Measurements from ENCODE around the gene TRAPPC2L. TPM values are rescaled to one million over a fixed set of nuclear protein-coding genes. Genes with fewer than 3 reads are reported as not detected.

TRAPPC2L gene
- total RNA-seq, 2 donors from 2014 or later: 37.0 to 44.4 TPM

- intact Hi-C loops (cut with DNase I, micrococcal nuclease): no loop called here
- no peak for DNase-seq
- no peak for ATAC-seq
These were observed 39.5 kb downstream of the TRAPPC2L start for GRCh38 chr16:88896238-88897070.

GRCh38 chr16:88897696-88898425, 40.9 kb downstream of the TRAPPC2L start:
- DNase-seq (no peak), ATAC-seq (no peak)
- intact Hi-C loops (cut with DNase I, micrococcal nuclease): no loop called here

DNA sequence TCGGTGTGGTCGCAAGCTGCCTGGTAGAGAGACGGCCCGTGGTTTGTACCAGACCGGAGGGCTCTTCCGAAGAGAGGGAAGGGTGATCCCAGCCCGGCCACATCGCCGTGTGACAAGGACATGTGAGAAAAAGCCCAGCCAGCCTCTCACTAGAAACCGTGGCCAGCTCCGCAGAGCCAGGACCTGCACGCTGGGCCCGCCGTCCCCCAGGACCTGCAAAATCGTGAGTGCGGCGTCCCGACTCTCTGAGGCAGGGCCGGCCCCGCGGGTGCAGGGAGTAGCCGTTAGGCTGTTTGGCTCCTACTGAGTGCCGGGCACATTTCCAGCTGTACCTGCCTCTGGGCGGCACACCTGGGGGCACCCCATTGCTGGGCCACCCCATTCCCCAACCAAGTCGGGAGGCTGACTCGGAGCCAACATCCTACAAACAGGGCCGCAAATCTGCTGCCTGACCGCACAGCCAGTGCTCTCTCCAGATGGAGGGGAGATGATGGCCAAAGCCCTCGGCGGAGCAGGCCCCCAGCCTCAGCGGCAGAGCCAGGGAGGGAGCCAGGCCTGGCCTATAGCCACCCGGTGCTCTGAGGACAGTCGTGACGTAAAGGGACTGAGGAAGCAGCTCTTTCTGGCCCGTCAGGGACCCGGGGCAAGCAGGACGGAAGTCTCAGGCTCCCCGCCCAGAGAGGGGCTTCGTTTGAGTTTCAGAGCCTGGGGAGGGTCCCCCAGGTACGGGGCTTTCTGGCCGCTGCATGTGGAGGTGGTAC, 43.2 kb downstream of the TRAPPC2L start:
- intact Hi-C loops (cut with DNase I, micrococcal nuclease): no loop called here

DNA sequence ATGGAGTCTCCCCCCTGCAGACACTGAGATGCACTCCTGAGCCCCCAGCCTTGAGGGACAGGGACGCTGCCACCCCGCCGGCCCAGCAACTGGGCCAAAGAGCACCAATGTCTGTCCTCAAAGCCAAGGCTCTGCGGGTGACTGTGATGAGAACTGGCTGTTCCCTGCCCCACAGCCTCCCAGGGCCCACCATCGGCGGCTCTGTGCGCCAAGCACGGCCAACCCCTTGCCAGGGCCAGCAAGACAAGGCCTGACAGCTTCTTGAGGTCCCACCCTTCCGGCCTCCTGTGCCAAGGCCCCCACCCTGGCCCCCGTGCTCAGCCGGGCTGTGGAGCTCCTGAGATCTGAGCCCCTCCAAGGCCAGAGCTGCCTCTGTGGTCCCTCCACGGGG, 43.7 kb downstream of the TRAPPC2L start:
- ATAC-seq: no peak
- no peak for DNase-seq
- intact Hi-C loops (cut with DNase I, micrococcal nuclease): no loop called here

More for the DNA sequence above, 43.2 kb downstream of the TRAPPC2L start:
- ATAC-seq (no peak), DNase-seq (no peak)

- ATAC-seq (no peak), DNase-seq (no peak)
- intact Hi-C loops (cut with DNase I, micrococcal nuclease): no loop called here
These were observed 44.9 kb downstream of the TRAPPC2L start for GRCh38 chr16:88901718-88902337.

- intact Hi-C loops (cut with DNase I, micrococcal nuclease): no loop called here
- no peak for ATAC-seq
- DNase-seq: no peak
These were observed 45.8 kb downstream of the TRAPPC2L start for GRCh38 chr16:88902744-88903143.

- no peak for DNase-seq
- intact Hi-C loops (cut with DNase I, micrococcal nuclease): no loop called here
These were observed 46.3 kb downstream of the TRAPPC2L start for GRCh38 chr16:88903267-88903666.

DNA sequence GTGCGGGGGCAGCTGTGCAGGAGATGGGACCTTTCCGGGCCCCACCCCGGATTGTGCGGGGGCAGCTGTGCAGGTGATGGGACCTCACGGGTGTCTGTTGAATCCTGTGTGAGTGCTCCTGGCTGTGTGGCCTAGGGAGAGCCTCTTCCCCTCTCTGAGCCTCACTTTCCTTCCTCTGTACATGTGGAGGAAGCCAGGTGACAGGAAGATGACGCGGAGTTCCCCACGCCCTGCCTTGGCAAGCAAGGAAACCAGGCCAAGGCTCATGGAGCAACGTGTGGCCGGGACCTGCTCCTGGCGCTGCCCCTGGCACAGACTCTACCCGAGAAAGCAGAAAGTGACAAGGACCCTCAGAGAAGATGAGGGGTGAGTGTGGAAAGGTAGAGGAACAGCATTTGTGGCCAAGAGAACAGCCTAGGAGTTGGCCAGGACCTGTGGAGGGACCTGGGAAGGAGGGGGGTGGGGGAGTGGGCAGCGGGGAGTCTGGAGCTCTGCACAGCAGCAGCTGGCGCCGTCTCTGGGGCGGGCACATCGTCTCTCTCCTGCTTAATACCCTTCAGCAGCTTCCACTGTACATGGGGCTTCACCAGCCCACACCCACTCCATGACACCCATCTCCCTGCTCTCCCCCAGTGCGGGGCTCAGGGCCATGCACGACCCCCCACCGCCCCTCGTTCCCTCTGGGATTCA, 47.9 kb downstream of the TRAPPC2L start:
- intact Hi-C loops (cut with DNase I, micrococcal nuclease): no loop called here

More at GRCh38 chr16:88903267-88903666, 46.3 kb downstream of the TRAPPC2L start:
- no peak for ATAC-seq

DNA sequence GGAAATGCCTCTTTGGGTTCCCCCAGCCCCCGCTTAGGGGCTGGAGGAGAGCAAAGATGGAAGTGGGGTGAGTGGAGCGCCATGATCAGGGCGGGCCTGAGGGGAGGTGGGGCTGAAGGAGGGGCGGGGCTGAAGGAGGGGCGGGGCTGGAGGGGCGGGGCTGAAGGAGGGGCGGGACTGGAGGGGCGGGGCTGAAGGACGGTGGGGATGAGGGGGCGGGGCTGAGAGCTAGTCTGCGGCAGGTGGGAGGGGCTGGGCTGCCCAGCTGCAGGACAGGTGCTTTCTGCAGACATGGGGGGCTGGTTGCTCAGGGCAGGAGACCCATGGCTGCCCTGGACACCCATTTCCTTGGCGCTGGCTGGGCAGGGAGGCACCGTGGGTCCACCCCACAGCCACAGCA, 48.6 kb downstream of the TRAPPC2L start:
- intact Hi-C loops (cut with DNase I, micrococcal nuclease): no loop called here
- ATAC-seq: peak; percentile 62
- peak in 1 of 2 donors; percentile 29 for DNase-seq

More for the DNA sequence above, 47.9 kb downstream of the TRAPPC2L start:
- DNase-seq (no peak), ATAC-seq (peak; percentile 44)

GRCh38 chr16:88906020-88906419, 49.1 kb downstream of the TRAPPC2L start:
- intact Hi-C loops (cut with DNase I, micrococcal nuclease): no loop called here
- DNase-seq: no peak
- no peak for ATAC-seq

GRCh38 chr16:88906535-88907105, 49.7 kb downstream of the TRAPPC2L start:
- intact Hi-C loops (cut with DNase I, micrococcal nuclease): no loop called here
- ATAC-seq: no peak
- DNase-seq: no peak

- ATAC-seq (no peak), DNase-seq (no peak)
- intact Hi-C loops (cut with DNase I, micrococcal nuclease): no loop called here
These were observed 50.8 kb downstream of the TRAPPC2L start for GRCh38 chr16:88907768-88908167.

DNA sequence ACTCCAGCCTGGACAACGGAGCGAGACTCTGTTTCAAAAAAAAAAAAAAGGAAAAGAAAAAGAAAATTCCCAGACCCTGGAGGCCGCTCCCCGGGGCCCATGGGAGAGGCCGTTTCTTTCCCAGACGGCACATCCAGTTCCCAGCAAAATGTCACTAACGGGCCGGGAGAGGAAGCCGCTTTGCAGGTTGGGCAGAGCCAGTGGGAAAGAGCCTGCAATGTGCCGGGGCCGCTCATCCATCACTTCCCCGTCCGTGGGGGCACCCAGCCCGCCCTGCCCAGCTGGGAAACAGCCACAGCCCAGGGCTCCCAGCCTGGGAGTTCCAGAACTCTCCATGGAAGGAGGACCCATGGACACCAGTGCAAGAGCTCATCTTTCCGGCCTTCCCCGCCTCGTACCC, 51.4 kb downstream of the TRAPPC2L start:
- intact Hi-C loops (cut with DNase I, micrococcal nuclease): no loop called here
- DNase-seq (no peak), ATAC-seq (no peak)

- no peak for ATAC-seq
- DNase-seq: no peak
- intact Hi-C loops (cut with DNase I, micrococcal nuclease): no loop called here
These were observed 52.7 kb downstream of the TRAPPC2L start for GRCh38 chr16:88909431-88910210.

- intact Hi-C loops (cut with DNase I, micrococcal nuclease): no loop called here
- ATAC-seq (no peak), DNase-seq (no peak)
These were observed 53.6 kb downstream of the TRAPPC2L start for GRCh38 chr16:88910284-88911135.

- peak in 1 of 2 donors; percentile 16 for DNase-seq
These were observed 54.4 kb downstream of the TRAPPC2L start for GRCh38 chr16:88911136-88911945.

More at GRCh38 chr16:88911136-88911945, 54.4 kb downstream of the TRAPPC2L start:
- no peak for ATAC-seq
- intact Hi-C loops (cut with DNase I, micrococcal nuclease): no loop called here

Measured in left colon (tissue), 2 donors.